Measurements from ENCODE around the gene AQP2. TPM values are rescaled to one million over a fixed set of nuclear protein-coding genes. Genes with fewer than 3 reads are reported as not detected.

The AQP2 gene
- total RNA-seq, 1 experiment from 2014 or later: not detected

DNA sequence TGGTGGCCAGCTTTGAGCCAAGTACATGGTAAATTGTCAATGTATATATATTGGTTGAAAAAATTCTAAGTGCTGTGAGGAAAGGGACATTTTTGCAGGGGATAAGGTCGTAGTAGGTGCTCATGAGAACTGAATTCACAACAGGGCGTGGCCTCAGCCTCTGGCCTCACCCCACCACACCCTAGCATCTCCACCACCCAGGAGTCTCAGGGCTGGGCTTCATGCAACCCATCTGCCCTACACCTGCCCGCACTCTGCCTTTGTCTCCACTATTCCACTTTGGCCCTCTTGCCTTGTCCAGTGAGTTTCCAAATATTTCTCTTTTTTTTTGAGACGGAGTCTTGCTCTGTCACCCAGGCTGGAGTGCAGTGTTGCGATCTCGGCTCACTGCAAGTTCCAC, 22.1 kb upstream of the AQP2 start:
- CTCF ChIA-PET: interaction anchor here (1.1 to 3.3 kb wide), 2 partner anchors 17 to 38 kb away, joined by 4 to 18 read pairs; no protein-coding TSS in a partner anchor
- no peak overlapping the region for H2AFZ ChIP-seq (ENCODE audit: low read depth, low read length, poor library complexity, severe bottlenecking)
- H3K27ac ChIP-seq (ENCODE audit: low read depth, low read length): no peak overlapping the region
- no peaks in the 10 kb centered on the region for H3K27me3 ChIP-seq (ENCODE audit: insufficient read depth, low read length)
- POLR2A ChIA-PET: no interaction called here
- BruUV-seq (replicated peaks): no TSS peak
- DNase-seq (ENCODE audit: low read depth, low spot score) (no peak), ATAC-seq (no peak)
- H3K9me3 ChIP-seq (ENCODE audit: control insufficient read depth in 1 of 2, insufficient read depth in 1 of 2, low read depth in 1 of 2, low read length in 2 of 2): no peaks in the 10 kb centered on the region
- RAD21 ChIA-PET (ENCODE audit: low non-redundant PET in 1 of 2, low total read pairs in 2 of 2, uncharacterized antibody in 2 of 2, unreplicated experiment in 2 of 2): no interaction called here
- H3K4me2 ChIP-seq (ENCODE audit: low read length): no peak overlapping the region
- intact Hi-C loops (cut with micrococcal nuclease): no loop called here
- H3K36me3 ChIP-seq (ENCODE audit: control insufficient read depth in 1 of 2, insufficient read depth in 2 of 2, low read length in 2 of 2): no peaks in the 10 kb centered on the region
- H3K79me2 ChIP-seq (ENCODE audit: insufficient read depth, low read length): no peaks in the 10 kb centered on the region
- H4K20me1 ChIP-seq (ENCODE audit: insufficient read depth): no peaks in the 10 kb centered on the region
- H3K9me2 ChIP-seq (ENCODE audit: insufficient read depth): no peaks in the 10 kb centered on the region
- H3K9ac ChIP-seq (ENCODE audit: low read length): no peak overlapping the region
- no peak overlapping the region for H3K4me3 ChIP-seq (replicated peaks in 1 of 2; ENCODE audit: low read depth in 1 of 2, low read length in 2 of 2)
- no peaks in the 10 kb centered on the region for H3K4me1 ChIP-seq (ENCODE audit: control insufficient read depth in 1 of 2, insufficient read depth in 2 of 2, low read length in 2 of 2)
- TF ChIP-seq EZH2 (IDR thresholded peaks at IDR 0.05): no peak
- TF ChIP-seq, protein P1, sequence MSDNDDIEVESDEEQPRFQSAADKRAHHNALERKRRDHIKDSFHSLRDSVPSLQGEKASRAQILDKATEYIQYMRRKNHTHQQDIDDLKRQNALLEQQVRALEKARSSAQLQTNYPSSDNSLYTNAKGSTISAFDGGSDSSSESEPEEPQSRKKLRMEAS (IDR thresholded peaks at IDR 0.05): no peak

DNA sequence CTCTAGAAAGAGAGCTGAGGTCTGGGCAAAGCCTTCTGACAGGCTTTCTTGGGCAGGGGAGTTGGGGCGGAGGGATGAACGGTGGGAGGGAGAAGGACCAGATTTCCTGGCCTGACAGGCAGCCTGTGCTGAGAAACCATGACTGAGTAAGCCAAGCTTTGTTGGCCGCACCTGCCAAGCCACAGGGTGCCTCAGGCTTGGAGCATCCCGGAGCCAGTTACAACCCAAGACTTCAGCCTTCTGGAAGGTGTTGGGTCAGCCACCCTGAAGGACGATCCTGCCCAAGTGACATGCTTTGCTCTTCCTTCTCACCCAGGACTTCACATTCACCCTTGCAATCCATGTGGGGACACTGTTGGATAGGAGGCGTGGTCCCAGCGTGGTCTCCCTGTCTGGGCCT, 21.0 kb upstream of the AQP2 start:
- no peak overlapping the region for H3K9ac ChIP-seq (ENCODE audit: low read length)
- H3K9me2 ChIP-seq (ENCODE audit: insufficient read depth): no peaks in the 10 kb centered on the region
- intact Hi-C loops (cut with micrococcal nuclease): no loop called here
- H3K4me3 ChIP-seq (replicated peaks in 1 of 2; ENCODE audit: low read depth in 1 of 2, low read length in 2 of 2): no peak overlapping the region
- DNase-seq (ENCODE audit: low read depth, low spot score) (no peak), ATAC-seq (no peak)
- no peaks in the 10 kb centered on the region for H3K27me3 ChIP-seq (ENCODE audit: insufficient read depth, low read length)
- H4K20me1 ChIP-seq (ENCODE audit: insufficient read depth): no peaks in the 10 kb centered on the region
- CTCF ChIA-PET: interaction anchor here (3.3 to 8.3 kb wide), 2 partner anchors 16 kb away, joined by 18 to 44 read pairs; no protein-coding TSS in a partner anchor
- H3K4me1 ChIP-seq (ENCODE audit: control insufficient read depth in 1 of 2, insufficient read depth in 2 of 2, low read length in 2 of 2): no peaks in the 10 kb centered on the region; a peak in 1 of 4 replicates
- POLR2A ChIA-PET: no interaction called here
- H3K79me2 ChIP-seq (ENCODE audit: insufficient read depth, low read length): no peaks in the 10 kb centered on the region
- no TSS peak for BruUV-seq (replicated peaks)
- no peak overlapping the region for H2AFZ ChIP-seq (ENCODE audit: low read depth, low read length, poor library complexity, severe bottlenecking)
- TF ChIP-seq, protein P2, sequence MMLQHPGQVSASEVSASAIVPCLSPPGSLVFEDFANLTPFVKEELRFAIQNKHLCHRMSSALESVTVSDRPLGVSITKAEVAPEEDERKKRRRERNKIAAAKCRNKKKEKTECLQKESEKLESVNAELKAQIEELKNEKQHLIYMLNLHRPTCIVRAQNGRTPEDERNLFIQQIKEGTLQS (IDR thresholded peaks at IDR 0.05): no peak
- TF ChIP-seq EGR1 (IDR thresholded peaks at IDR 0.05; ENCODE audit: low read depth) (no peak), SIN3A (IDR thresholded peaks at IDR 0.05; ENCODE audit: low read depth) (no peak), CBX3 (IDR thresholded peaks at IDR 0.05; ENCODE audit: low read depth) (no peak), ZBTB33 (IDR thresholded peaks at IDR 0.05; ENCODE audit: extremely low read depth, insufficient replicate concordance, low read length) (no peak), EZH2phosphoT487 (IDR thresholded peaks at IDR 0.05; ENCODE audit: borderline replicate concordance) (no peak), EZH2 (IDR thresholded peaks at IDR 0.05) (no peak), RAD21 (IDR thresholded peaks at IDR 0.05; ENCODE audit: low read depth) (no peak), POLR2A (IDR thresholded peaks at IDR 0.05; ENCODE audit: borderline replicate concordance, extremely low read depth, insufficient read depth, insufficient read length) (no peak), POLR2AphosphoS5 (IDR thresholded peaks at IDR 0.05; ENCODE audit: low read depth, low read length) (no peak), SP1 (IDR thresholded peaks at IDR 0.05; ENCODE audit: low read depth) (no peak), FOSL1 (IDR thresholded peaks at IDR 0.05; ENCODE audit: low read depth) (no peak), ZNF274 (IDR thresholded peaks at IDR 0.05; ENCODE audit: low read depth, low read length) (no peak), ELF1 (IDR thresholded peaks at IDR 0.05; ENCODE audit: borderline replicate concordance, low read depth) (no peak), JUND (IDR thresholded peaks at IDR 0.05) (no peak)
- TF ChIP-seq, protein P3, sequence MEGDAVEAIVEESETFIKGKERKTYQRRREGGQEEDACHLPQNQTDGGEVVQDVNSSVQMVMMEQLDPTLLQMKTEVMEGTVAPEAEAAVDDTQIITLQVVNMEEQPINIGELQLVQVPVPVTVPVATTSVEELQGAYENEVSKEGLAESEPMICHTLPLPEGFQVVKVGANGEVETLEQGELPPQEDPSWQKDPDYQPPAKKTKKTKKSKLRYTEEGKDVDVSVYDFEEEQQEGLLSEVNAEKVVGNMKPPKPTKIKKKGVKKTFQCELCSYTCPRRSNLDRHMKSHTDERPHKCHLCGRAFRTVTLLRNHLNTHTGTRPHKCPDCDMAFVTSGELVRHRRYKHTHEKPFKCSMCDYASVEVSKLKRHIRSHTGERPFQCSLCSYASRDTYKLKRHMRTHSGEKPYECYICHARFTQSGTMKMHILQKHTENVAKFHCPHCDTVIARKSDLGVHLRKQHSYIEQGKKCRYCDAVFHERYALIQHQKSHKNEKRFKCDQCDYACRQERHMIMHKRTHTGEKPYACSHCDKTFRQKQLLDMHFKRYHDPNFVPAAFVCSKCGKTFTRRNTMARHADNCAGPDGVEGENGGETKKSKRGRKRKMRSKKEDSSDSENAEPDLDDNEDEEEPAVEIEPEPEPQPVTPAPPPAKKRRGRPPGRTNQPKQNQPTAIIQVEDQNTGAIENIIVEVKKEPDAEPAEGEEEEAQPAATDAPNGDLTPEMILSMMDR (IDR thresholded peaks at IDR 0.05 in 2 of 3, conservative IDR thresholded peaks at IDR 0.05 in 1 of 3; ENCODE audit: borderline replicate concordance in 1 of 3, insufficient read depth in 1 of 3, low read depth in 2 of 3, low read length in 2 of 3): no peak
- H3K27ac ChIP-seq (ENCODE audit: low read depth, low read length): no peak overlapping the region
- no peaks in the 10 kb centered on the region for H3K36me3 ChIP-seq (ENCODE audit: control insufficient read depth in 1 of 2, insufficient read depth in 2 of 2, low read length in 2 of 2)
- RAD21 ChIA-PET (ENCODE audit: low non-redundant PET in 1 of 2, low total read pairs in 2 of 2, uncharacterized antibody in 2 of 2, unreplicated experiment in 2 of 2): no interaction called here
- H3K4me2 ChIP-seq (ENCODE audit: low read length): no peak overlapping the region
- no peaks in the 10 kb centered on the region for H3K9me3 ChIP-seq (ENCODE audit: control insufficient read depth in 1 of 2, insufficient read depth in 1 of 2, low read depth in 1 of 2, low read length in 2 of 2)

Data from HCT116 (cell line).